ENCODE measurements around the gene ZNF445.

The ZNF445 gene

DNA sequence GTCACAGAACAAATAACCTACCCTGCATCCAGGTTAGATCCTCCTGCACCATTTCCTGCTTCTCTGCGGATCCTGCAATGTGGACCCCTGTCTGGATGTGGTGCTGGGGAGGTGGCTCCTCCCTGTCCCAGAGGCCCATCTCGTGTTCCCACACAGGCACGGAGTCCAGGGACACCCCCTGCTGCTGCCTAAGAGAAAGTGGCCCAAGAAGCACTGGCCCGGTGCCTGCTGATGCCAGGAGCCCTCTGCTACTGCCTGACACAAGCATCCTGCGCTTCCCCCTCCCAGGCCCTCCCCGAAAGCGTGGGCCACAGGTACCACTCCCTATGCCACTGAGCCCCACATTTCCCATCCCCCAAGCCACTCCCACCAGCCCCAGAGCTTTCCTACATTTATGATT lies 48.6 kb downstream of the ZNF445 start:
- H3K36me3 ChIP-seq (ENCODE audit: low read length): no peaks in the 10 kb centered on the region
- H3K27ac ChIP-seq (ENCODE audit: low read depth, low read length): no peak overlapping the region
- no peak overlapping the region for H3K9ac ChIP-seq (ENCODE audit: low read length)
- TF ChIP-seq EZH2phosphoT487 (conservative IDR thresholded peaks at IDR 0.05; ENCODE audit: low read length): no peak
- TF ChIP-seq, protein P1, sequence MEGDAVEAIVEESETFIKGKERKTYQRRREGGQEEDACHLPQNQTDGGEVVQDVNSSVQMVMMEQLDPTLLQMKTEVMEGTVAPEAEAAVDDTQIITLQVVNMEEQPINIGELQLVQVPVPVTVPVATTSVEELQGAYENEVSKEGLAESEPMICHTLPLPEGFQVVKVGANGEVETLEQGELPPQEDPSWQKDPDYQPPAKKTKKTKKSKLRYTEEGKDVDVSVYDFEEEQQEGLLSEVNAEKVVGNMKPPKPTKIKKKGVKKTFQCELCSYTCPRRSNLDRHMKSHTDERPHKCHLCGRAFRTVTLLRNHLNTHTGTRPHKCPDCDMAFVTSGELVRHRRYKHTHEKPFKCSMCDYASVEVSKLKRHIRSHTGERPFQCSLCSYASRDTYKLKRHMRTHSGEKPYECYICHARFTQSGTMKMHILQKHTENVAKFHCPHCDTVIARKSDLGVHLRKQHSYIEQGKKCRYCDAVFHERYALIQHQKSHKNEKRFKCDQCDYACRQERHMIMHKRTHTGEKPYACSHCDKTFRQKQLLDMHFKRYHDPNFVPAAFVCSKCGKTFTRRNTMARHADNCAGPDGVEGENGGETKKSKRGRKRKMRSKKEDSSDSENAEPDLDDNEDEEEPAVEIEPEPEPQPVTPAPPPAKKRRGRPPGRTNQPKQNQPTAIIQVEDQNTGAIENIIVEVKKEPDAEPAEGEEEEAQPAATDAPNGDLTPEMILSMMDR (IDR thresholded peaks at IDR 0.05; ENCODE audit: insufficient read depth, low read length, poor library complexity, severe bottlenecking): no peak
- no peaks in the 10 kb centered on the region for H3F3A ChIP-seq (ENCODE audit: insufficient read depth)
- H3K9me2 ChIP-seq (replicated peaks; ENCODE audit: insufficient read depth, low read length): no peaks in the 10 kb centered on the region
- no peaks in the 10 kb centered on the region for H3K79me2 ChIP-seq (ENCODE audit: insufficient read depth, low read length)
- H3K27me3 ChIP-seq (ENCODE audit: low read length): no peaks in the 10 kb centered on the region
- no peaks in the 10 kb centered on the region for H3K9me3 ChIP-seq (ENCODE audit: insufficient read depth, low read length)
- H3K4me3 ChIP-seq (ENCODE audit: insufficient read depth, low read length, poor library complexity, severe bottlenecking): no peak overlapping the region
- no peaks in the 10 kb centered on the region for H4K20me1 ChIP-seq (ENCODE audit: low read depth, low read length)
- H2AFZ ChIP-seq (ENCODE audit: low read depth, low read length, severe bottlenecking): no peak overlapping the region
- H3K4me2 ChIP-seq (ENCODE audit: low read depth, low read length, poor library complexity, severe bottlenecking): no peak overlapping the region

DNA sequence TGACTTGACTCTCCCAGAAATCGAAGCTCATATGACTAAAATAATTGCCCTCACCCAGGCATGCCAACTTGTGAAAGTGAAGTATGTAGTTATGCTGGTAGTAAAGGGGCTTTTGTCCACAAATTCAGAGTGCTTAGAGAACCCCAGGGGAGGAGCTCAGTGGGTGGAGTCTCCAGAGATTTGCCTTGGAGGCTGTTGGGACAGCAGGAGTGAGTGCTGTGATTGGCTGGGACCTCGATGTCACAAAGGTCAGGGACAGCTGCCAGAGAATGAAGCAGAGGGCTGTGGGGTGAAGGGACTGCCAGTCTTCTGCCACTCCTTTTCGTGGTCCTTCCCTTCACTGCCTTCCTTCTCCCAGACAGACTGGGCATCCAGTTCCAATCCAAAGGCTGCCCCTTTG lies 49.8 kb downstream of the ZNF445 start:
- H3K4me3 ChIP-seq (ENCODE audit: insufficient read depth, low read length, poor library complexity, severe bottlenecking): no peak overlapping the region
- no peak overlapping the region for H3K4me2 ChIP-seq (ENCODE audit: low read depth, low read length, poor library complexity, severe bottlenecking)
- H3K27me3 ChIP-seq (ENCODE audit: low read length): no peaks in the 10 kb centered on the region
- TF ChIP-seq, protein P1 (IDR thresholded peaks at IDR 0.05; ENCODE audit: insufficient read depth, low read length, poor library complexity, severe bottlenecking): no peak
- no peak for TF ChIP-seq EZH2phosphoT487 (conservative IDR thresholded peaks at IDR 0.05; ENCODE audit: low read length)
- H4K20me1 ChIP-seq (ENCODE audit: low read depth, low read length): no peaks in the 10 kb centered on the region
- H2AFZ ChIP-seq (ENCODE audit: low read depth, low read length, severe bottlenecking): no peak overlapping the region
- H3K9me2 ChIP-seq (replicated peaks; ENCODE audit: insufficient read depth, low read length): no peaks in the 10 kb centered on the region
- no peaks in the 10 kb centered on the region for H3F3A ChIP-seq (ENCODE audit: insufficient read depth)
- no peak overlapping the region for H3K9ac ChIP-seq (ENCODE audit: low read length)
- no peaks in the 10 kb centered on the region for H3K36me3 ChIP-seq (ENCODE audit: low read length)
- no peak overlapping the region for H3K27ac ChIP-seq (ENCODE audit: low read depth, low read length)
- H3K9me3 ChIP-seq (ENCODE audit: insufficient read depth, low read length): no peaks in the 10 kb centered on the region
- H3K79me2 ChIP-seq (ENCODE audit: insufficient read depth, low read length): no peaks in the 10 kb centered on the region

DNA sequence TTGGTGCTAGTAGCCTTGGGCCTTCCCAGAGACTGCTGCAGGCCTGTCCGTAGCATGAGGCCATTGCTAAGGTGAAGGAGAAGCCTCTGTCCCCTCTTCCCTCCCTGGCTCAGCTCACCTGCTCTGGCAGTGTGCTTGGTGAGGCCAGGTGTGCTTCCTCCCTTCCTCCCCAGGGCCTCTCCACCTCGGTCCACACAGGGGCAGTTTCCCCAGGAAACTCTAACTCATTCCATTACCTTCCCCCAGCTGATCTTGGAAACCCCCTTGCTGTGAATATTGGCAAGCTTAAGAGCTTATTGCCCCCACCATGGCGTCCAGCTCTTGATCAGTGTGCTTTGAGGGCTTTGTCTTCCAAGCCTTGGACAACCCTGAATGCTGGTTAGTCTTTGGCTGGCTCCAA lies 52.7 kb downstream of the ZNF445 start:
- H3K9me2 ChIP-seq (replicated peaks; ENCODE audit: insufficient read depth, low read length): no peaks in the 10 kb centered on the region
- H3K9me3 ChIP-seq (ENCODE audit: insufficient read depth, low read length): no peaks in the 10 kb centered on the region
- no peaks in the 10 kb centered on the region for H4K20me1 ChIP-seq (ENCODE audit: low read depth, low read length)
- no peak overlapping the region for H3K4me3 ChIP-seq (ENCODE audit: insufficient read depth, low read length, poor library complexity, severe bottlenecking)
- H3K27me3 ChIP-seq (ENCODE audit: low read length): no peaks in the 10 kb centered on the region
- H3K79me2 ChIP-seq (ENCODE audit: insufficient read depth, low read length): no peaks in the 10 kb centered on the region
- no peak overlapping the region for H3K9ac ChIP-seq (ENCODE audit: low read length)
- TF ChIP-seq EZH2phosphoT487 (conservative IDR thresholded peaks at IDR 0.05; ENCODE audit: low read length): no peak
- TF ChIP-seq, protein P1 (IDR thresholded peaks at IDR 0.05; ENCODE audit: insufficient read depth, low read length, poor library complexity, severe bottlenecking): no peak
- H3K27ac ChIP-seq (ENCODE audit: low read depth, low read length): no peak overlapping the region
- no peaks in the 10 kb centered on the region for H3K36me3 ChIP-seq (ENCODE audit: low read length)
- no peak overlapping the region for H2AFZ ChIP-seq (ENCODE audit: low read depth, low read length, severe bottlenecking)
- no peaks in the 10 kb centered on the region for H3F3A ChIP-seq (ENCODE audit: insufficient read depth)
- H3K4me2 ChIP-seq (ENCODE audit: low read depth, low read length, poor library complexity, severe bottlenecking): no peak overlapping the region
